ENCODE data around the gene GTPBP6. TPM values are rescaled to one million over a fixed set of nuclear protein-coding genes. Genes with fewer than 3 reads are reported as not detected.
"Not testable (repeated sequence)": the region's sequence is repeated elsewhere in the genome, so short reads cannot be mapped to it uniquely, and the experiment has no call there.

GTPBP6 gene
- total RNA-seq, 1 donor from 2014 or later: 55.1 TPM

GRCh38 chrX:310621-311155 lies 7.9 kb downstream of the GTPBP6 start:
- ATAC-seq: no peak
- peaks cover 83% of the 10 kb centered on the region for H3K36me3 ChIP-seq

GRCh38 chrX:308821-309520 lies 9.6 kb downstream of the GTPBP6 start:
- no peak overlapping the region for H3K4me3 ChIP-seq
- no peaks in the 10 kb centered on the region for H3K9me3 ChIP-seq
- peak; percentile 43 for DNase-seq
- no peaks in the 10 kb centered on the region for H3K4me1 ChIP-seq
- peaks cover 81% of the 10 kb centered on the region for H3K36me3 ChIP-seq
- H3K27ac ChIP-seq: no peak overlapping the region
- intact Hi-C loops (cut with DNase I): no loop called here
- no peak for TF ChIP-seq CTCF (IDR thresholded peaks at IDR 0.05)
- no peak for ATAC-seq
- H3K27me3 ChIP-seq: no peaks in the 10 kb centered on the region

More at GRCh38 chrX:310621-311155, 7.9 kb downstream of the GTPBP6 start:
- intact Hi-C loops (cut with DNase I): no loop called here
- no peak for TF ChIP-seq CTCF (IDR thresholded peaks at IDR 0.05)
- no peaks in the 10 kb centered on the region for H3K27me3 ChIP-seq
- no peak overlapping the region for H3K4me3 ChIP-seq
- DNase-seq: peak; percentile 53
- no peaks in the 10 kb centered on the region for H3K4me1 ChIP-seq
- H3K9me3 ChIP-seq: no peaks in the 10 kb centered on the region
- no peak overlapping the region for H3K27ac ChIP-seq

GRCh38 chrX:307261-308111 lies 11.1 kb downstream of the GTPBP6 start:
- DNase-seq (peak; percentile 64), ATAC-seq (no peak)
- Histone ChIP-seq H3K4me1 (no peaks in the 10 kb centered on the region), H3K36me3 (peaks cover 76% of the 10 kb centered on the region), H3K9me3 (no peaks in the 10 kb centered on the region), H3K27ac (no peak overlapping the region), H3K27me3 (no peaks in the 10 kb centered on the region), H3K4me3 (no peak overlapping the region)
- TF ChIP-seq CTCF (IDR thresholded peaks at IDR 0.05): no peak
- intact Hi-C loops (cut with DNase I): no loop called here

GRCh38 chrX:306614-307251 lies 11.9 kb downstream of the GTPBP6 start:
- H3K4me3 ChIP-seq; H3K9me3 ChIP-seq; H3K27me3 ChIP-seq; intact Hi-C loops (cut with DNase I); DNase-seq; H3K27ac ChIP-seq; H3K4me1 ChIP-seq; ATAC-seq: not testable (repeated sequence)
- H3K36me3 ChIP-seq: peaks cover 77% of the 10 kb centered on the region

- peaks cover 77% of the 10 kb centered on the region for H3K36me3 ChIP-seq
- H3K27me3 ChIP-seq; H3K27ac ChIP-seq; H3K4me1 ChIP-seq; H3K9me3 ChIP-seq; ATAC-seq; intact Hi-C loops (cut with DNase I); H3K4me3 ChIP-seq: not testable (repeated sequence)
- DNase-seq: peak; percentile 52
Observed at GRCh38 chrX:305781-306613, 12.6 kb downstream of the GTPBP6 start.

GRCh38 chrX:302975-303374 lies 15.6 kb downstream of the GTPBP6 start:
- Histone ChIP-seq H3K9me3 (no peaks in the 10 kb centered on the region), H3K4me1 (no peaks in the 10 kb centered on the region), H3K36me3 (peaks cover 79% of the 10 kb centered on the region), H3K27me3 (no peaks in the 10 kb centered on the region), H3K4me3 (no peak overlapping the region), H3K27ac (no peak overlapping the region)
- intact Hi-C loops (cut with DNase I): no loop called here
- ATAC-seq (no peak), DNase-seq (no peak)
- no peak for TF ChIP-seq CTCF (IDR thresholded peaks at IDR 0.05)
